RWPE2 (cell line): ENCODE results near the gene ILKAP.

Experiments
- ATAC-seq: fragments of 200-7000 bp; cut with Tn5 transposase; 3 replicates; pipeline ENCODE4 v1.9.1; 2021; ENCODE audit warnings: low read depth
- DNase-seq: peaks from one replicate; pipeline ENCODE4 v3.0.0-alpha.2; 2020; ENCODE audit warnings: low spot score
- H3K27ac ChIP-seq: fragments of 450-650 bp; 2 replicates; pipeline ENCODE4 v1.5.1; 2017; ENCODE audit warnings: mild to moderate bottlenecking; ENCODE audit not compliant: poor library complexity, severe bottlenecking
- H3K27me3 ChIP-seq: fragments of 250-450 bp; sonication (Bioruptor Pico); 2 replicates; pipeline ENCODE4 v1.5.1; 2021; ENCODE audit warnings: mild to moderate bottlenecking, moderate library complexity; ENCODE audit not compliant: insufficient read depth, poor library complexity, severe bottlenecking
- H3K36me3 ChIP-seq: fragments of 250-450 bp; sonication (Bioruptor Pico); 2 replicates; pipeline ENCODE4 v1.5.1; 2020; ENCODE audit warnings: low read depth, mild to moderate bottlenecking, moderate library complexity
- H3K4me1 ChIP-seq: fragments of 250-450 bp; sonication (Bioruptor Pico); 2 replicates; pipeline ENCODE4 v1.5.1; 2021; ENCODE audit warnings: mild to moderate bottlenecking, moderate library complexity; ENCODE audit not compliant: insufficient read depth, poor library complexity, severe bottlenecking
- H3K4me3 ChIP-seq: fragments of 250-450 bp; sonication (Bioruptor Pico); 2 replicates; pipeline ENCODE4 v1.5.1; 2021; ENCODE audit warnings: mild to moderate bottlenecking, moderate library complexity; ENCODE audit not compliant: severe bottlenecking
- H3K9me3 ChIP-seq: fragments of 250-450 bp; sonication (Bioruptor Pico); 2 replicates; pipeline ENCODE4 v1.5.1; 2021; ENCODE audit warnings: mild to moderate bottlenecking, moderate library complexity; ENCODE audit not compliant: severe bottlenecking
- CTCF ChIP-seq: fragments of 450-650 bp; IDR thresholded peaks from one replicate; pipeline ENCODE4 v1.5.1; 2017; ENCODE audit warnings: mild to moderate bottlenecking, moderate library complexity; ENCODE audit not compliant: poor library complexity, severe bottlenecking

The ILKAP gene

GRCh38 chr2:238220892-238221521 is 17.5 kb upstream of the ILKAP start:
- no peaks in the 10 kb centered on the region for H3K36me3 ChIP-seq
- no peak for ATAC-seq
- H3K4me1 ChIP-seq = no peaks in the 10 kb centered on the region
- DNase-seq = no peak
- H3K27ac ChIP-seq = no peak overlapping the region
- no peak for TF ChIP-seq CTCF
- no peaks in the 10 kb centered on the region for H3K27me3 ChIP-seq
- H3K4me3 ChIP-seq = no peak overlapping the region
- no peaks in the 10 kb centered on the region for H3K9me3 ChIP-seq

DNA sequence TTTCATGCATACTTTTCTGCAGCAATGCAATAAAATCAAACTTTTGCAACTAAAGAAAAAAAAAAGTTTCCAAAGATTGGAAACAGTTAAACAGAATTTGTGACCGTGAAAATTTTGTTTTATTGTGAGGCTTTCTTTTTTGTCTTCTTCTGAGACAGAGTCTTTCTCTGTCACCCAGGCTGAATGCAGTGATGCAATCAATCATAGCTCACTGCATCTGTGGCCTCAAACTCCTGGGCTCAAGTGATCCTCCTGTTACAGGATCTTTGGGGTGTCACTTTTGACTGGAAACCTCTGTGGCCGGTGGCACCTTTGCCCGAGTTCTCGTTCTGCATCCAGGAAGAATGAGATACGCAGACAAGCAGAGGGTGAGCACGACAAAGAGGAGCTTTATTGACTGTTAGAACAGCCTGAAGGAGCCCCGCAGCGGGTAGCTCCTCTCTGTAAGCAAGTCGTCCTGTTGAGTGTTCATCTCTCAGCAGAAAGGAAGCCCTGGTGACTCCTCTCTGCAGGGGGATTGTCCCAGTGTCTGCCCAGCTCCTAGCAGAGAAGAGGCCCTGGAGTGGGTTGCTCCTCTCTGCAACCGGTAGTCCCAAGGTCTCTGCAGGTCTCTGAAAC is 16.9 kb upstream of the ILKAP start:
- H3K4me1 ChIP-seq = no peaks in the 10 kb centered on the region
- no peaks in the 10 kb centered on the region for H3K27me3 ChIP-seq
- no peak overlapping the region for H3K4me3 ChIP-seq
- H3K36me3 ChIP-seq = no peaks in the 10 kb centered on the region
- no peak for ATAC-seq
- no peaks in the 10 kb centered on the region for H3K9me3 ChIP-seq
- no peak for TF ChIP-seq CTCF
- H3K27ac ChIP-seq = no peak overlapping the region
- no peak for DNase-seq

DNA sequence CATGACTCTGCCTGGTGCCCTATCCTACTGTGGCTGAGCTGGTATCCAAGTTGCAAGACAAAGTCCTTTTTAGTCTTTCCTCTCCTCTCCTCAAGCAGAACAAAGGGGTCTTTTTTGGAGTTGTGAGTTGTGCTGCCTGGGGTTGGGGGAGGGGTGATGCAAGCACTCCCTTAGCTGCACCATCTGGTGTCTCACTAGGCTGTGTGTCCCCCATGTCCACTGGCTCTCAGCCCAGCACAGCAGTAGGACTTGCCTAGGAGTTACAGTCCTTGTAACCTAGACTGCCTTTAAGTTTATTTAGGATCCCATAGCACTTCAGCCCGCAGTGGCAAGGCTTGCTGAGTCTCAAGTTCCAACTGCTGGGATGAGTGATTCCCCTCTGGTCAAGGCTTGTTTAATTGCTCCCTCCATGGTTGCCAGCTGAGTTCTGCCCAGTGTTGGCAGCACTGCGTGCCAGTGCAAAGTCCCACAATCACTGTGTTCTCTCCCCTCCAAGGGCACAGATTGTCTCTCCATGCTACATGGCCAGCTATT is 13.2 kb upstream of the ILKAP start:
- no peak for TF ChIP-seq CTCF
- DNase-seq = no peak
- no peaks in the 10 kb centered on the region for H3K9me3 ChIP-seq

GRCh38 chr2:238207006-238207405 is 3.5 kb upstream of the ILKAP start:
- Histone ChIP-seq H3K27ac (no peak overlapping the region), H3K4me3 (no peak overlapping the region), H3K27me3 (no peaks in the 10 kb centered on the region), H3K4me1 (no peaks in the 10 kb centered on the region), H3K36me3 (no peaks in the 10 kb centered on the region; the same call in 1 of the 2 replicates), H3K9me3 (no peaks in the 10 kb centered on the region)
- TF ChIP-seq CTCF = no peak
- ATAC-seq = no peak
- no peak for DNase-seq

More for the DNA sequence above, 13.2 kb upstream of the ILKAP start:
- Histone ChIP-seq H3K27me3 (no peaks in the 10 kb centered on the region), H3K4me3 (no peak overlapping the region), H3K36me3 (no peaks in the 10 kb centered on the region), H3K4me1 (no peaks in the 10 kb centered on the region), H3K27ac (no peak overlapping the region)
- no peak for ATAC-seq
